Endothelial cell of umbilical vein (primary cell): ENCODE results near the gene CHMP6. TPM values are rescaled to one million over a fixed set of nuclear protein-coding genes. Genes with fewer than 3 reads are reported as not detected.

ENCODE experiments used
- BruUV-seq: library from RNA; stranded (reverse); fragments of 400-500 nt; replicated peaks from 2 replicates; lab custom pipeline; 2021; lab: Mats Ljungman, UMichigan
- CTCF ChIA-PET: fragments of 300-600, 350-600 bp; sonication (Branson Sonifier 250); formaldehyde crosslinking; loops from one replicate; lab custom pipeline; 2021; ENCODE audit warnings: antibody characterized with exemption, inconsistent platforms; lab: Charles Lee
- POLR2A ChIA-PET: fragments of 300-600, 350-600 bp; sonication (Branson Sonifier 250); formaldehyde crosslinking; loops from one replicate; lab custom pipeline; 2021; ENCODE audit warnings: antibody characterized with exemption, inconsistent platforms; lab: Charles Lee
- DNase-seq: peaks from one replicate; pipeline ENCODE4 v3.0.0-alpha.2; 2011; ENCODE audit warnings: low read depth, low spot score
- FAIRE-seq: peaks from 2 replicates; lab custom pipeline; 2011; peaks lifted over from hg19 to GRCh38; lab: Jason Lieb, UNC
- H2AFZ ChIP-seq: 2 replicates; pipeline ENCODE4 v1.6.0; 2012; ENCODE audit warnings: low read depth, low read length, control low read depth, inconsistent platforms
- H3K27ac ChIP-seq: 2 replicates; pipeline ENCODE4 v1.5.1; 2011; ENCODE audit warnings: low read depth, mild to moderate bottlenecking, control low read depth, low read length, moderate library complexity; ENCODE audit not compliant: insufficient read depth
- H3K27me3 ChIP-seq, 2 experiments: 2 replicates each; pipeline versions ENCODE4 v1.6.0 to v1.6.1; 2011; ENCODE audit warnings: low read length in 2 of 2, mixed read lengths in 1 of 2; ENCODE audit not compliant: control insufficient read depth in 2 of 2, insufficient read depth in 2 of 2
- H3K36me3 ChIP-seq, 2 experiments: 2 replicates in 1 of 2; 3 replicates in 1 of 2; pipeline ENCODE4 v1.5.1; 2011; ENCODE audit warnings: low read length in 2 of 2, mild to moderate bottlenecking in 1 of 2, moderate library complexity in 1 of 2; ENCODE audit not compliant: control insufficient read depth in 2 of 2, insufficient read depth in 2 of 2; ENCODE audit errors: extremely low read depth in 1 of 2
- H3K4me1 ChIP-seq: 3 replicates; pipeline ENCODE4 v1.5.1; 2011; ENCODE audit warnings: mild to moderate bottlenecking, low read length; ENCODE audit not compliant: control insufficient read depth, insufficient read depth; ENCODE audit errors: extremely low read depth
- H3K4me2 ChIP-seq: 2 replicates; pipeline ENCODE4 v1.6.1; 2011; ENCODE audit warnings: low read length, control low read depth, mixed read lengths; ENCODE audit not compliant: insufficient read depth
- H3K4me3 ChIP-seq, 3 experiments: fragments of 200-600 bp in 1 of 3; sonication (generic), shearing (Covaris generic) in 1 of 3; replicated peaks in 1 of 3; 2 replicates each; pipeline ENCODE4 v1.5.1; 2011 to 2016; ENCODE audit warnings: control low read depth in 3 of 3, low read length in 3 of 3, mild to moderate bottlenecking in 2 of 3, inconsistent platforms in 1 of 3, low read depth in 1 of 3, moderate library complexity in 1 of 3; ENCODE audit not compliant: insufficient read depth in 1 of 3
- H3K79me2 ChIP-seq: 2 replicates; pipeline ENCODE4 v1.6.0; 2012; ENCODE audit warnings: low read length, inconsistent platforms; ENCODE audit not compliant: control insufficient read depth, insufficient read depth
- H3K9ac ChIP-seq: replicated peaks from 2 replicates; pipeline ENCODE3; 2011; ENCODE audit warnings: low read length, control low read depth; ENCODE audit not compliant: insufficient read depth; ENCODE audit errors: extremely low read depth
- H3K9me1 ChIP-seq: replicated peaks from 3 replicates; pipeline ENCODE4 v1.6.0; 2011; ENCODE audit warnings: mild to moderate bottlenecking, low read length; ENCODE audit not compliant: control insufficient read depth, insufficient read depth; ENCODE audit errors: extremely low read depth
- H3K9me3 ChIP-seq: replicated peaks from 2 replicates; pipeline ENCODE4 v1.5.1; 2012; ENCODE audit warnings: low read length, inconsistent platforms; ENCODE audit not compliant: control insufficient read depth, insufficient read depth
- H4K20me1 ChIP-seq: replicated peaks from 2 replicates; pipeline ENCODE3; 2011; ENCODE audit warnings: mild to moderate bottlenecking, low read length; ENCODE audit not compliant: control insufficient read depth, insufficient read depth; ENCODE audit errors: extremely low read depth
- FOS ChIP-seq: IDR thresholded peaks from 2 replicates; pipeline ENCODE4 v1.6.1; 2011; ENCODE audit warnings: mild to moderate bottlenecking, low read length, moderate library complexity, borderline replicate concordance; ENCODE audit not compliant: insufficient read depth
- GATA2 ChIP-seq: IDR thresholded peaks from 2 replicates; pipeline ENCODE4 v1.7.0; 2011; ENCODE audit warnings: low read depth, mild to moderate bottlenecking, moderate library complexity, mixed read lengths, low read length; ENCODE audit not compliant: insufficient read length, insufficient read depth
- JUN ChIP-seq: IDR thresholded peaks from 2 replicates; pipeline ENCODE4 v1.6.1; 2011; ENCODE audit warnings: borderline replicate concordance, low read depth; ENCODE audit not compliant: insufficient read length, insufficient read depth
- POLR2A ChIP-seq: IDR thresholded peaks from 2 replicates; pipeline ENCODE4 v1.6.1; 2012; ENCODE audit warnings: low read depth, mild to moderate bottlenecking, control low read depth, low read length
- POLR2AphosphoS5 ChIP-seq: IDR thresholded peaks from 2 replicates; pipeline ENCODE4 v1.6.1; 2012; ENCODE audit warnings: low read depth, mild to moderate bottlenecking, control low read depth, low read length, moderate library complexity; ENCODE audit not compliant: insufficient read depth
- dilution Hi-C: fragments of 300-500 bp; cut with MboI; formaldehyde crosslinking; loops from one replicate; pipeline ENCODE4 v1.15.0; 2019; ENCODE audit warnings: low sequenced_read_pairs; ENCODE audit not compliant: extremely low pct_ligation_motif_present
- intact Hi-C: fragments of 100-400 bp; cut with micrococcal nuclease; formaldehyde crosslinking; loops from one replicate; pipeline ENCODE4 v1.10.0; 2022
- polyA plus RNA-seq, 4 experiments: library from polyadenylated mRNA; depleted of rRNA in 3 of 4; stranded (reverse) in 3 of 4; unstranded in 1 of 4; fragments of >200 nt; gene quantifications; 2 replicates each; pipeline versions ENCODE4 v1.2.1 to v1.2.3, GENCODE V29; 2011 to 2012; ENCODE audit warnings: missing spikeins in 1 of 4
- total RNA-seq: library from RNA; stranded (reverse); gene quantifications from 2 replicates; pipeline ENCODE4 v1.2.3, GENCODE V29; 2021
- TF ChIP-seq, protein P1 (sequence below), 2 donors: IDR thresholded peaks; 1 replicate in 1 of 2; 2 replicates in 1 of 2; pipeline ENCODE4 v1.5.1; 2011; ENCODE audit warnings: low read length in 2 of 2, mild to moderate bottlenecking in 2 of 2, moderate library complexity in 2 of 2, control low read depth in 1 of 2, inconsistent platforms in 1 of 2, low read depth in 1 of 2; ENCODE audit not compliant: insufficient read depth in 1 of 2; ENCODE audit errors: extremely low read depth in 1 of 2

CHMP6 gene
- total and polyA plus RNA-seq, 2 donors (not counting 3 experiments of a cell fraction or from before 2014, with no cell fraction given) = 42.5 to 48.5 TPM

DNA sequence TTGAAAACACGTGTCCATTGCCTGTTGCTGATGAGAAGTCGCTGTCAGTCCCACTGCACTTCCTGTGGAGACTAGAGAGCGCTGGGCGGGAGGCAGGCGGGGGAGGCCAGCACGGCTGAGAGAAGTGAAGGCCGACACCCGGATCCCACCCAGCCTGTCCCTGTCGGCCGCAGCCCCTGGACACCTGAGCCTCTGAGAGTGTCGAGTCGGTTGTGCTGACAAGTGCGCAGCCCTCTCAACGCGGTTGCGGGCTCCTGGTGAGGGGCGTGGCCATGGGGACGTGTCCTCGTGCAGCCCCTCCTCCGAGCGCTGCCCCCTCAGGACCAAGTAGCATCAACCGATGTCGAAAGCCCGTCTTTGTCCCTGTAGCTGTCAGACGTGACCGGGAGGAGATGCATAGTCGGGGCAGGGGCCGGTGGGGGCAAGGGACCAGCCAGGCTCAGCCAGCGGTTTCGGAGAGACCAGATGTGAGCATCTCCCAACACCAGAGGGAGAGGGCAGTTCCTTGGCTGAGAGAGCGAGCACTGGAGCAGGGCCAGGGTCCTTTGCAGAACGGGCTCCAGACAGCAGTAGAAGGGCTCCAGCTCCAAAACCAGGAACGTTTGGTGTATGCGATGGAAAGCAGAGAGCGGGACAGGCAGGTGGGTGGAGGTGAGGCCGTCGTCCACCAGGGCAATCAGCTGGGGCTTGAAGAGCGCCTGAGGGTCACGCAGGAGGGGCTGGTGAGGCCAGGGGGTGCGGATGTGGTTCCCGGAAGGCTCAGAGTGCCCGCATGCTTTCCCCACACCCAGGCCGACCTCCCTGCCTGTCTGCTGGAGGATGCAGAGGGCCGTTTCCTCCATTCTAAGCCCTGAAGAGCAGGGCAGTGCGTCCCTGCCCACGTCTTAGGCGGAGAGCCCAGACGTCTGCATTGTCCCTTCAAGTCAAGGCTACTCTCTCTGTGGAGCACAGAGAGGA is 43.3 kb upstream of the CHMP6 start:
- FAIRE-seq (no peak), DNase-seq (no peak)
- H2AFZ ChIP-seq = no peak overlapping the region
- no peak overlapping the region for H3K9ac ChIP-seq
- dilution Hi-C loops (no loop called here), intact Hi-C loops (no loop called here)
- no peaks in the 10 kb centered on the region for H3K27me3 ChIP-seq
- no peaks in the 10 kb centered on the region for H4K20me1 ChIP-seq
- H3K4me3 ChIP-seq = no peak overlapping the region
- H3K9me3 ChIP-seq = no peaks in the 10 kb centered on the region
- CTCF ChIA-PET = interaction anchor here (1.0 kb wide), 1 partner anchor 521 kb away, joined by 5 read pairs; no protein-coding TSS in a partner anchor
- no peaks in the 10 kb centered on the region for H3K79me2 ChIP-seq
- no peaks in the 10 kb centered on the region for H3K9me1 ChIP-seq
- POLR2A ChIA-PET = no interaction called here
- no peak overlapping the region for H3K4me2 ChIP-seq
- no peak overlapping the region for H3K27ac ChIP-seq
- TF ChIP-seq GATA2 = no peak
- TF ChIP-seq POLR2A = no peak
- TF ChIP-seq POLR2AphosphoS5 = no peak
- no peak for TF ChIP-seq JUN
- TF ChIP-seq FOS = no peak
- TF ChIP-seq, protein P1, sequence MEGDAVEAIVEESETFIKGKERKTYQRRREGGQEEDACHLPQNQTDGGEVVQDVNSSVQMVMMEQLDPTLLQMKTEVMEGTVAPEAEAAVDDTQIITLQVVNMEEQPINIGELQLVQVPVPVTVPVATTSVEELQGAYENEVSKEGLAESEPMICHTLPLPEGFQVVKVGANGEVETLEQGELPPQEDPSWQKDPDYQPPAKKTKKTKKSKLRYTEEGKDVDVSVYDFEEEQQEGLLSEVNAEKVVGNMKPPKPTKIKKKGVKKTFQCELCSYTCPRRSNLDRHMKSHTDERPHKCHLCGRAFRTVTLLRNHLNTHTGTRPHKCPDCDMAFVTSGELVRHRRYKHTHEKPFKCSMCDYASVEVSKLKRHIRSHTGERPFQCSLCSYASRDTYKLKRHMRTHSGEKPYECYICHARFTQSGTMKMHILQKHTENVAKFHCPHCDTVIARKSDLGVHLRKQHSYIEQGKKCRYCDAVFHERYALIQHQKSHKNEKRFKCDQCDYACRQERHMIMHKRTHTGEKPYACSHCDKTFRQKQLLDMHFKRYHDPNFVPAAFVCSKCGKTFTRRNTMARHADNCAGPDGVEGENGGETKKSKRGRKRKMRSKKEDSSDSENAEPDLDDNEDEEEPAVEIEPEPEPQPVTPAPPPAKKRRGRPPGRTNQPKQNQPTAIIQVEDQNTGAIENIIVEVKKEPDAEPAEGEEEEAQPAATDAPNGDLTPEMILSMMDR (IDR thresholded peaks at IDR 0.05; ENCODE audit: extremely low read depth in 1 of 2, insufficient read depth in 1 of 2, low read depth in 1 of 2, low read length in 2 of 2) = no peak
- peaks cover 0 to 3% of the 10 kb centered on the region in 2 experiments for H3K36me3 ChIP-seq
- no peaks in the 10 kb centered on the region for H3K4me1 ChIP-seq
- no TSS peak for BruUV-seq
